ENCODE results near the gene ST3GAL2.
A peak's percentile ranks its signal among the peaks of the same experiment; 100 is the strongest.
"Not testable (repeated sequence)": the region's sequence is repeated elsewhere in the genome, so short reads cannot be mapped to it uniquely, and the experiment has no call there.

The ST3GAL2 gene

GRCh38 chr16:70466805-70467076 is 27.8 kb upstream of the ST3GAL2 start:
- no peak for DNase-seq

GRCh38 chr16:70465999-70466804 is 27.3 kb upstream of the ST3GAL2 start:
- no peak for DNase-seq

- DNase-seq: no peak
These were observed 24.3 kb upstream of the ST3GAL2 start for GRCh38 chr16:70463235-70463634.

- DNase-seq: no peak
These were observed 21.9 kb upstream of the ST3GAL2 start for GRCh38 chr16:70460737-70461261.

DNA sequence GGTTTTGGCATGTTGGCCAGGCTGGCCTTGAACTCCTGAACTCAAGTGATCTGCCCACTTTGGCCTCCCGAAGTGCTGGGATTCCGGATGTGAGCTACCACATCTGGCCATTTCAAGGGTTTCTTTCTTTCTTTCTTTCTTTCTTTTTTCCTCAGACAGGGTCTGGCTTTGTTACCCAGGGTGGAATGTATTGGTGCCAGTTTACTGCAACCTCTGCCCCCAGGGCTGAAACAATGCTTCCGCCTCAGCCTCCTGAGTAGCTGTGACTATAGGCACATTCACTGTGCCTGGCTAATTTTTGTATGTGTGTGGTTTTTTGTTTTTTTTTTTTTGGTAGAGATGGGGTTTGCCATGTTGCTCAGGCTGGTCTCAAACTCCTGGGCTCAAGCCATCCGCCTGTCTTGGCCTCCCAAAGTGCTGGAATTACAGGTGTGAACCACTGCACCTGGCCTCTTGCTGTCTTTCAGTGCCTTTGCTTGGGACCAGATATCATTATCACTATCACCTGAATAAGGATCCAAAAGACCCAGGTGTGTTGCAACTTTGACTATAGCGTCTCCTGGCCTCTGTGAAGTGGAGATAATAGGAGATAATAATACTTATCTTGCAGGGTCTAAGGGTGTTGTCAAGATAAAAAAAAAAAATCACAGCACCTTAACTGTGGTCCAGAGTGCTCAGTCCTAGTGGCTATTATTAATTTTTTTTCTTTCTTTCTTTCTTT is 18.7 kb upstream of the ST3GAL2 start:
- DNase-seq: no peak

DNA sequence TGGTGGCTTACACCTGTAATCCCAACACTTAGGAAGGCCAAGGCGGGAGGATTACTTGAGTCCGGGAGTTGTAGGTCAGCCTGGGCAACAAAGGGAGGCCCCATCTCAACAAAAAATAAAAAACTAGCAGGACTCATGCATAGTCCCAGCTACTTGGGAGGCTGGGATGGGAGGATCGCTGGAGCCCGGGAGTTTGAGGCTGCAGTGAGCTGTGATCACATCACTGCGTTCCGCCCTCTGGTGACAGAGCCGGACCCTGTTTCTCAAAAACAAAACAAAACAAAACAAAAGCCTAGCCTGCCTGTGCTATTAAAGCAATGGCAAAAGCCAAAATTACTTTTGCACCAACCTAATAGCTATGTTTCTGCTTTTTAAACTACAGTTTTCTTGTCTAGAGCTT is 17.0 kb upstream of the ST3GAL2 start:
- DNase-seq: no peak

DNA sequence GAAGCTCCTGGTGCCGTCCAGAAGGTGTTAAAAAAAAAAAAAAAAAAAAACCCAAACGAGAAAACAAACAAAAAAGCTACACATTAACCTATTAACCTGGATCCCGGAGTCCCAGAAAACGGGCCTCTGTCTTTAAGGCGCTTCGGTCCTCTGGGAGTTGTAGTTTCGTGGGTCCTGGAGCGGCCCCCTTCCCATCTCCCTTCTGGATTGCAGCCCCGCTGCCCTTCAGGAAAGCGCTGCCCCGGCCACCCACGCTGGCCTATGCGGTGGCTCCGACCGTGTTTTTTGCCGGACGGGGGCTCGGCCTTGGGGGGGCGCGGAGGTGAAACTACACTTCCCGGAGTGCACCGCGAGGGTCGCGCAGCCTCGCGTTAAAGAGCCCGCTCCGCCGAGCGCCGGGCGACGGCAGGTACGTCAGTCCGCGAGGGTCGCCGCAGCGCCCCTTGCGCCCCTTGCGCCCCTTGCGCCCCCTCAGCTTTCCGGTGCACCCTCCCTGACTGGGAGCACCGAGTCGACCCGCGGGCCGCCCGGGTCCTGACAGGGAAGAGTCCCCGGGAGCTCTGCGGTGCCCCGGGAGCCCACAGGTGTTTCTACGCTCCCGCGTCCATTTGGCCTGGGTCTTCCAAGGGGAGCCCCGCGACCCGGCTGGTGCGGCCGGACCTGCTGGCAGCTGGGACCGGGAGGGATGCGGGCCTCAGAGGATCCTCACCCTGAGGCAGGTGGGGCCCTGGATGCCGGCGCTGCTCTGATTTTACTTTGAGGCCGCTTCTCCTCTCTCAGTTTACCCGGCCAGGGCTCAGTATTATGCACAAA is 15.5 kb upstream of the ST3GAL2 start, which contains the start of gene FCSK:
Gene FCSK, plus strand, starts transcription at position 374 of the 813 bp plus-strand sequence. CDS start 8,596 bp downstream, outside the sequence.
- DNase-seq: peak; percentile 81

GRCh38 chr16:70453892-70454221 is 15.0 kb upstream of the ST3GAL2 start:
- no peak for DNase-seq

DNA sequence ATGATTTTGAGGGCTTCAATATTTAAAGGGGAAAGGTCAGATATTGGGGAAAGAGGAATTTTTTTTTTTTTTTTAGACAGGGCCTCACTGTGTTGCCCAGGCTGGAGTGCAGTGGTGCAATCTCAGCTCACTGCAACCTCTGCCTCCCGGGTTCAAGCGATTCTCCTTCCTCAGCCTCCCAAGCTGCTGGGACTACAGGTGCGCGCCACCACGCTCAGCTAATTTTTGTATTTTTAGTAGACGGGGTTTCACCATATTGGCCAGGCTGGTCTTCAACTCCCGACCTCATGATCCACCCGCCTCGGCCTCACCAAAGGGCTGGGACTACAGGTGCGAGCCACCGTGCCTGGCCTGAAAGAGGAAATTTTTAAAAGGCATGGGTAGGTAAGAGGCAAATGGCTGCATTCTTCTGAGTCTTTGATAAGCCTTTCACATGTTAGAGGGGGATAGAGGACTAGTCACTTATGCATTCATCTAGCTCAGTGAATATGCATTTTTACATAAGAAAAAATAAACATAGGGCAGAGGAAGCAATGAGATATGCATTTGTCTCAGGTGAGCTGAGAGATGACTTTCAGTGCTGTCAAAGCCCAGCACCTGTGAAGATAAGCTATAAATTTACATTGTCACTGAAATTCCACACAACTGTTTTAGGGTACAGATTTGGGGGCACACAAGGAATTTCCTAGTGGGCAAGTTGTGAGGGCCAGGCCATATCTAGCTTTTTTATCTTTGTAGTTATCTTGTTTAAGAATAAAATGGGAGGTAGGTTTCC is 14.4 kb upstream of the ST3GAL2 start:
- no peak for DNase-seq

DNA sequence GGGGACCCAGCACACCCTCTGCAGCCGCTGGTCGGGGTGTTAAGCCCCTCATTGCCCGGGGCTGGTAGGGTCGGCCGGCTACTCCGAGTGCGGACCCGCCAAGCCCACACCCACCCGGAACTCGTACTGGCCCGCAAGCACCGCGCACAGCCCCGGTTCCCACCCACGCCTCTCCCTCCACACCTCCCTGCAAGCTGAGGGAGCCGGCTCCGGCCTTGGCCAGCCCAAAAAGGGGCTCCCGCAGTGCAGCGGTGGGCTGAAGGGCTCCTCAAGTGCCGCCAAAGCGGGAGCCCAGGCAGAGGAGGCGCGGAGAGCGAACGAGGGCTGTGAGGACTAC is 12.1 kb upstream of the ST3GAL2 start:
- not testable (repeated sequence) for DNase-seq

DNA sequence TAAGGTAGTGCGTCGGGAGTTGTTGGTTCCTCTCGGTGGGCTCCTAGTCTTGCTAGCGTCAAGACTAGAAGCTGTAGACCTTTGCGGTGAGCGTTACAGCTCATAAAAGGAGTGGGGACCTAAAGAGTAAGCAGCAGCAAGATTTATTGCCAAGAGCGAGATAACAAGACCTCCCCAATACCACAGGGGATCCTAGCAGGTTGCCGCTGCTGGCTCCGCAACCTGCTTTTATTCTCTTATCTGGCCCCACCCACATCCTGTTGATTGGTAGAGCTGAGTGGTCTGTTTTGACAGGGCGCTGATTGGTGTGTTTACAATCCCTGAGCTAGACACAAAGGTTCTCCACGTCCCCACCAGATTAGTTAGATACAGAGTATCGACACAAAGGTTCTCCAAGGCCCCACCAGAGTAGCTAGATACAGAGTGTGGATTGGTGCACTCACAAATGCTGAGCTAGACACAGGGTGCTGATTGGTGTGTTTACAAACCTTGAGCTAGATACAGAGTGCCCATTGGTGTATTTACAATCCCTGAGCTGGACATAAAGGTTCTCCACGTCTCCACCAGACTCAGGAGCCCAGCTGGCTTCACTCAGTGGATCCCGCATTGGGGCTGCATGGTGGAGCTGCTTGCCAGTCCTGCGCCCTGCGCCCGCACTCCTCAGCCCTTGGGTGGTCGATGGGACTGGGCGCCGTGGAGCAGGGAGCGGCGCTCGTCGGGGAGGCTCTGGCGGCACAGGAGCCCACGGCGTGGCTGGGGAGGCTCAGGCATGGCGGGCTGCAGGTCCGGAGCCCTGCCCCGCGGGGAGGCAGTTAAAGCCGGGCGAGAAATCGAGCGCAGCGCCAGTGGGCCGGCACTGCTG is 11.5 kb upstream of the ST3GAL2 start:
- not testable (repeated sequence) for DNase-seq

GRCh38 chr16:70448075-70448474 is 9.2 kb upstream of the ST3GAL2 start:
- no peak for DNase-seq

- no peak for DNase-seq
These were observed 5.6 kb upstream of the ST3GAL2 start for GRCh38 chr16:70444249-70445063.

- DNase-seq: no peak
These were observed 3.4 kb upstream of the ST3GAL2 start for GRCh38 chr16:70442344-70442743.

DNA sequence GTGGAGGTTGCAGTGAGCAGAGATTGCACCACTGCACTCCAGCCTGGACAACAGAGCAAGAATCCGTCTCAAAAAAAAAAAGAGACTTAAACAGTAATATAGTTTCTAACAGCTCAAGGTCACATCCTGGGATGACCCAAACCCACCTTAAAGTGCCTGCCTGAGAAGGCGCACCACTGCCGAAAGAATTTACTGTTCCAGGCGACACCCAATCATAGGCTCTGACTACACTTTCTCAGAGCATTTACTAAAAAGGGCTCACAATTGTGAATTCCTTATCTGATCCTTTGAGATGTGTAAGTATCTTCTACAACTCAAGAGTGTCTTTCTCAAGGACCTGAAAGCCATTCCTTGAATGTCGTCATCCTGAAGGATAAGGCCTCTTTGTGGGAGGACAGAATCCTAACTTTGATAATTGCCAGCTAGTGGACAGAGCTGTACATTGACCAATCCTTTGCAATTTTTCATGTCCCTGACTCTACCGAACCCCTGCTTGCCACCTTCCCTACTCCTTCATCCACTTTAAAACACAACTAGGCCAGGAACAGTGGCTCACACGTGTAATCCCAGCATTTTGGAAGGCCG is 2.6 kb upstream of the ST3GAL2 start:
- DNase-seq: no peak

DNA sequence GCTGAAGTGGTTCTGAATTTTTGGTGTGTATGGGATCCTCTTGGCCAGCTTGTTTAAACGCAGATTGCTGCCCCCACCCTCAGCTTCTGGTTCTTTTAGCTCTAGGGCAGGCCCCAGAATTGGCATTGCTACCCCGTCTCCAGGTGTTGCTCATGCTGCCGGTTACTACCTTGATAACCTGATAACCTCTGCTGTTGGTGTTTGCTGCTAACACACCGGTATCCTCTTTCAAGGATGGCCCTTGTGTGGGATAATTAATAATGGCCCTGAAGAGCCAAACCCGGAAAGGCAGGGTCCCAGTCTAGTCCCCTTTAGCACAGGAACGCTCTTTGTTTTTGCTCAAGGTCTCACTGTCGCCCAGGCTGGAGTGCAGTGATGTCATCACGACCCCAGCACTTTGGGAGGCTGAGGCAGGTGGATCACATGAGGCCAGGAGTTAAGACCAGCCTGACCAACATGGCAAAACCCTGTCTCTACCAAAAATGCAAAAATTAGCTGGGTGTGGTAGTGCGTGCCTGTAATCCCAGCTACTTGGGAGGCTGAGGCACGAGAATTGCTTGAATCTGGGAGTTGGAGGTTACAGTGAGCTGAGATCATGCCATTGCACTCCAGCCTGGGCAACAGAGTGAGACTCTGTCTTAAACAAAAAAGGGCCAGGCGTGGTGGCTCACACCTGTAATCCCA is 1.3 kb upstream of the ST3GAL2 start:
- no peak for DNase-seq

GRCh38 chr16:70438585-70438968 is 323 bp downstream of the ST3GAL2 start:
- DNase-seq: no peak

GRCh38 chr16:70437582-70438557 is 1.0 kb downstream of the ST3GAL2 start:
- no peak for DNase-seq
